SH-SY5Y (cell line): ENCODE results near the gene EID1.

ENCODE experiments used
- GATA2 ChIP-seq: IDR thresholded peaks from 2 replicates; pipeline ENCODE4 v1.6.1; 2011; ENCODE audit warnings: mild to moderate bottlenecking, low read depth, low read length
- GATA3 ChIP-seq: IDR thresholded peaks from 2 replicates; pipeline ENCODE4 v1.6.1; 2011; ENCODE audit warnings: low read depth, mild to moderate bottlenecking, low read length, moderate library complexity

DNA sequence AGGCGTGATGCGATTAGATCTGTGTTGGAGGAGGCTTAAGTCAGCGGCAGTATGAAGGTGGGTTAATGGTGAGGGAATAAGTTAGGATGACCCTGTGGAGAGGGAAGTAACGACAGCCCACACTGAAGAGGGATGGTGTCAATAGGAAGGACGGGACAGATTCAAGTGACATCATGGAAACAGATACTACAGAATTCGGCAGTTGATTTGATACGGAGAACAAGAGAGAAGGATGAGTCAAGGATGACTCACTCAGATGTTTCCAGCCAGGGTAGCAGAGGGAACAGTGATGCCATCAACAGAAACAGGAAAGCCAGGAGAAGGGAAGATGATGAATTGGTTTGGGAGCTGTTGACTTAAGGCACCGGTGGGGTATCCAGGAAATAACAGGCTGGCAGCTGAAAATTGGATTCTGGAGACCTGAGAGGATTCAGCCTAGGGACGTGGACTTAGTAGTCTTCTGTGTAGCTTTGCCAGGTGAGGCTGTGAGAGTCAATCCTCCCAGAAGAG is 47.8 kb downstream of the EID1 start:
- no peak for TF ChIP-seq GATA2
- TF ChIP-seq GATA3, result no peak
